Activated CD4-positive, alpha-beta T cell treated with anti-CD3 and anti-CD28 coated beads, Interleukin-2, amount 50 U/mL, for 16 hours (primary cell): ENCODE measurements around the gene SYT11.
"Not testable (repeated sequence)": the region's sequence is repeated elsewhere in the genome, so short reads cannot be mapped to it uniquely, and the experiment has no call there.

Source experiments
- DNase-seq: peaks from one replicate; pipeline ENCODE4 v3.0.0-alpha.2; 2020

The SYT11 gene

GRCh38 chr1:155860970-155861510 is 1.7 kb downstream of the SYT11 start:
- no peak for DNase-seq

- no peak for DNase-seq
Observed at GRCh38 chr1:155861896-155862295, 2.5 kb downstream of the SYT11 start.

DNA sequence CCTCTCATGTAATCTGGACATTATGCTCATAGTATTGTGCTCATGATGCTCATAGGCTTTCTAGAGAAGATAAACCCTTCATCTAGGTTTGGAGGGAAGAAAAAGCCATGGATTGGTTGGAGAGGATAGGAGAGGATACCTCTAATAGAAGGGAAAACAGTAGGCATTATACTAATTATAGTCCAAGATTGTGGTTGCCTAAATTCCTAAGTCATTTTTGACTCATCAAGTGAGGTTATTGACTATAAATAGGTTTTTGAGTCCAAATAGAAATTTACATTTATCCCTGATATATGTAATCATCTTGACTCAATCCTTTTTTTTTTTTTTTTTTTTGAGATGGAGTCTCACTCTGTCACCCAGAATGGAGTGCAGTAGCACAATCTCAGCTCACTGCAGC is 5.0 kb downstream of the SYT11 start:
- DNase-seq: no peak

DNA sequence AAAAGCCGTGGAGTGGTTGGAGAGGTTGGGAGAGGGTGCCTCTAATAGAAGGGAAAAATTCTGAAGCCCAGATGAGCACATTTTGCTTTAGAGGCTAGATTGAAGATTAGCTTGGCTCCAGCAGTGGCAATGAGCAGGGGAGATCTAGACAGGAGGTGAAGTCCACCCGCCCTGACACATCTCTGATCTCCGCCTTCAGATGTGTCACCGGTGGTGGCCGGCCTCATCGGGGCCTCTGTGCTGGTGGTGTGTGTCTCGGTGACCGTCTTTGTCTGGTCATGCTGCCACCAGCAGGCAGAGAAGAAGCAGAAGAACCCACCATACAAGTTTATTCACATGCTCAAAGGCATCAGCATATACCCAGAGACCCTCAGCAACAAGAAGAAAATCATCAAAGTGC is 8.4 kb downstream of the SYT11 start:
- DNase-seq: no peak

DNA sequence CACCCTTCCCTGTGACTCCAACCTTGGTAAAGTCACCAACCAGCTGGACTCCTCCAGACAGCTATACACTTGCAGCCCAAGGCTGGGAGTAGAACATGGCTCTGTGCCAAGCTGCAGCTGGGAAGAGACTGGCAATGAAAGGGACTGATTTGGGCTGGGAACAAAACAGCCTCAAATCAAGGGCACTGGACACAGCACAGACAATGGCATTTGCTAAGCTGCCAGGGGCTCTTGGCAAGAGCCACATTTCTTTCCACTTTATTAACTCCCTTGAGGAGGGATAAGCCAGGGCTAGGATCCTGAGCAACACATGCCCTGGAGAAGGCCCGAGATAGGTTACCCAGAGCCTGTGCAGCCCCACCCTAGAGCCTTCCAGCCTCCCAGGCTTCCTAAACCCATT is 12.0 kb downstream of the SYT11 start:
- DNase-seq: no peak

DNA sequence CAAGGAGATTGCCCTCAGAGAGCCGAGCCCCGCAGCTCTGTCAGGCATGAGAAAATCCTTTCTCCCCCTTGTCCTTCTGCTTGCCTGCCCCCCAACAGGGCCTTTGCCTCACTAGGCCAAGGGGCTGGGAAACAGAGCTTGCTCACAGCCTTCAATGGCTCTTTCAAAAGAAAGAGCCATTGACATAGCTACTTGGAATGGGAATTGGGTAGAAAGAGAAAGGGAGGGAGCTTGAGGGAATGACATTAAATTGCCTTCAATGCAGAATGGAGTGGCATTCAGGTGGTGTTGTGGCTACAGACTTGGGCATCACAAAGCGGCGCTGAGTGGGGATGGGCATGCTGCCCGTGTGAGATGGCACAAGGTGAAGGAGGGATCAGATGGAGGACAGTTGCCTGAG is 13.2 kb downstream of the SYT11 start:
- DNase-seq: no peak

- no peak for DNase-seq
Observed at GRCh38 chr1:155873860-155874259, 14.5 kb downstream of the SYT11 start.

- no peak for DNase-seq
Observed at GRCh38 chr1:155877945-155878344, 18.6 kb downstream of the SYT11 start.

- DNase-seq: no peak
Observed at GRCh38 chr1:155880251-155880650, 20.9 kb downstream of the SYT11 start.

DNA sequence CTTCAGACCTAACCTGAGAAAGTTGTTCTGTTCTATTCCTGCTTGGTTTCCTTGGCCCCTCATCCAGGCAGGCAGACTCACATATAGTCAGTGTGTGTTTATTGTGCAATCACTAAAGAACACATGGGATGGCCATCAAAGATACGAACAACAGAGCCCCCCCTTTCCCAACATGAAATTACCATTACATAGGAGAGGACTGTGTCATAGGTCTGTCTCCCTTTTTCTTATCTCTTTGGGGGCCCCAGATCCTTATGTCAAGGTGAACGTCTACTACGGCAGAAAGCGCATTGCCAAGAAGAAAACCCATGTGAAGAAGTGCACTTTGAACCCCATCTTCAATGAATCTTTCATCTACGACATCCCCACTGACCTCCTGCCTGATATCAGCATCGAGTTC is 21.6 kb downstream of the SYT11 start:
- no peak for DNase-seq

GRCh38 chr1:155882235-155882634 is 22.9 kb downstream of the SYT11 start:
- DNase-seq: no peak

GRCh38 chr1:155882766-155883165 is 23.4 kb downstream of the SYT11 start:
- no peak for DNase-seq

GRCh38 chr1:155884031-155884960 is 24.9 kb downstream of the SYT11 start:
- no peak for DNase-seq

DNA sequence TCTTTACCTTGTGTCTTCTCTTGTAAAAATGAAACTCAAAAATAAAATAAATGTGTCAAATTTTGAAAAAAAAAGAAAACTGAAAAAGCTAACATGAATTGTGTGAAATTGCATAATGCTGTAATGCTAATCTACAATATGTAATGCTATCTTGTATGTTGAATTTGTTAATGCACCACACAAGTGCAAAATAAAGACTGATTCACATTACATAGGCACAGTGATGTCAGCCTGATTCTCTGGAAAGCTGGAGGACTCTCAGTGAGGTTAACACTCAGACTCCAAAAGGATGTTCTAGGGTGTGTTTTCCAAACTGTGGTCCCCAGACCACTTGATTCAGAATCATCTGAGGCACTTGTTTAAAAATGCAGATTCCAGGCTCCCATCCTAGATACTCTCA is 25.6 kb downstream of the SYT11 start:
- DNase-seq: no peak

DNA sequence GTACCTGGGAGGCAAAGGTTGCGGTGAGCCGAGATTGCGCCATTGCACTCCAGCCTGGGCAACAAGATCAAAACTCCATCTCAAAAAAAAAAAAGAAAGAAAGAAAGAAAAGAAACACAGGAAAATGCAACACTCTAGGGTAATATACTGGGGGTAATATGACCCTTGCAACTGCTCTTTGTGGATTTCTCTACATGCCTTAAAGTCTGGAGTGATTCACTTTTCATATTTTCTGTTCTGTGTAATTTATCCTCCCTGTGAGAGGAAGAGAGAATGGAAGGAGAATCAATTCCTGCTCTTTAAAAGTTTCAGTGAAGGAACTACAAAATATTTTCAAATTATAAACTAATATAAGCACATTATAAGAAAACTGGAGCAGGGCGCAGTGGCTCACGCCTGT is 29.1 kb downstream of the SYT11 start:
- DNase-seq: no peak

DNA sequence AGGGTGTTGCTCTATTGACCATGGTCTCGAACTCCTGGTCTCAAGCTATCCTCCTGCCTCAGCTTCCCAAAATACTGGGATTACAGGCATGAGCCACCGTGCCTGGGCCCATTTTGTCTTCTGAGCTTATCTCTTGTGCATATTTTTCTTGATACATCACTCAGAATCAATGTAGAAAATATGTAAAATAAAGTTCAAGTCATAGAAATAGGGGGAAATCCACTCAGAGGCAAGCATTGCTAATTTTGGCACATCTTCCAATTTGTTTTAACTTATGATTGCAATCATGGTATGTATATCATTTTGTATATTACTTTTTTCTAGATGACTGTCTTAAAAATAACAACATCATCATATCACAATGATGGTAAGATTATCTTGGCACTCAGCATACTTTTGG is 30.2 kb downstream of the SYT11 start:
- DNase-seq: no peak

GRCh38 chr1:155890251-155890650 is 30.9 kb downstream of the SYT11 start:
- no peak for DNase-seq

GRCh38 chr1:155892796-155893195 is 33.4 kb downstream of the SYT11 start:
- DNase-seq: no peak

DNA sequence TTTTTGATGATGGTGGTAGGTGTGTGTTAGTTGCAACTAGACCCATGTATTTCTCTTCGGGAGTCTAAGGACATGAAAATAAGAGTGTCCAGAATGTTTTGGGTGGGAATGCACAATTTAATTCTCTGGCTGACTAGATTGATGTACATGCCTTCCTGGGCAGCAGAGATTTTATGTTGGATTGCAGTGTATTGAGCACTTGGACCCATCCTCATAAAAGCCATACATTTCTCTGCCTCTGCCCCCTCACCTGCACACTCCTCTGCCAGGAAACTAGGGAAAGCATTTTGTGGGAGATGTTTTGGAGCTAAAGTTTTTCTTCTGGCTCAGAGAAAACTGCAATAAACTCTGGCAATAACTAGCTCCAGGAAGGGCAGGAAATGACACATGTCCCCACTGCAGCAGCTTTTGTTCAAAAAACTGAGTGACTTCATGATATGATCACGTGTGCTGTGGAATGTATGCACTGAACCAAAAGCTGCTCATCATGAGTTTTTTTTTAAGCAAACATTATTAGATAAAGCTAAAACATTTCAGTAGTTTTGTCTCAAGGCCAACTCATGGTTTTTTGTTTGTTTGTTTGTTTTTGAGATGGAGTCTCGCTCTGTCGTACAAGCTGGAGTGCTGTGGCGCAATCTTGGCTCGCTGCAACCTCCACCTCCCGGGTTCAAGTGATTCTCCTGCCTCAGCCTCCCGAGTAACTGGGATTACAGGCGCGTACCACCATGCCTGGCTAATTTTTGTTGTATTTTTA is 34.2 kb downstream of the SYT11 start:
- peak; percentile 46 for DNase-seq

DNA sequence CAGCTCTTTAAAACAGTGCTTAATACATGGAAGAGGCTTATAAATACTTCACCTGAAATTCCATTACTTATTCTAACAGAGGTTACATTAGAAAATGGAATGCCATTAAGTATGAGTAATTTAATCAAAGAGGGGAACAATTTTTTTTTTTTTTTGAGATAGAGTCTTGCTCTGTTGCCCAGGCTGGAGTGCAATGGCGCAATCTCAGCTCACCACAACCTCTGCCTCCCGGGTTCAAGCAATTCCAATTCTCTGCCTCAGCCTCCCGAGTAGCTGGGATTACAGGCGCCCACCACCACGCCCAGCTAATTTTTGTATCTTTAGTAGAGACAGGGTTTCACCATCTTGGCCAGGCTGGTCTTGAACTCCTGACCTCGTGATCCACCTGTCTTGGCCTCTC is 36.2 kb downstream of the SYT11 start:
- DNase-seq: not testable (repeated sequence)

DNA sequence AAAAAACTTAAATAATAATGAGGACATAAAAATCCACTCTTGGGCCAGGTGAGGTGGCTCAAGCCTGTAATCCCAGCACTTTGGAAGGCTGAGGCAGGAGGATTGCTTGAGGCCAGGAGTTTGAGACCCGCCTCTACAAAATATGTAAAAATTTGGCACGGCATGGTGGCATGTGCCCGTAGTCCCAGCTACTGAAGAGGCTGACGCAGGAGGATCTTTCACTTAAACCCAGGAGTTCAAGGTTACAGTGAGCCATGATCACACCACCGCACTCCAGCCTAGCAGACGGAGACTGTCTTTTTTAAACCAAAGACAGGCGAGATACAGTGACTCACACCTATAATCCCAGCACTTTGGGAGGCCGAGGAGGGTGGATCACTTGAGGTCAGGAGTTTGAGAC is 37.1 kb downstream of the SYT11 start:
- DNase-seq: not testable (repeated sequence)

DNA sequence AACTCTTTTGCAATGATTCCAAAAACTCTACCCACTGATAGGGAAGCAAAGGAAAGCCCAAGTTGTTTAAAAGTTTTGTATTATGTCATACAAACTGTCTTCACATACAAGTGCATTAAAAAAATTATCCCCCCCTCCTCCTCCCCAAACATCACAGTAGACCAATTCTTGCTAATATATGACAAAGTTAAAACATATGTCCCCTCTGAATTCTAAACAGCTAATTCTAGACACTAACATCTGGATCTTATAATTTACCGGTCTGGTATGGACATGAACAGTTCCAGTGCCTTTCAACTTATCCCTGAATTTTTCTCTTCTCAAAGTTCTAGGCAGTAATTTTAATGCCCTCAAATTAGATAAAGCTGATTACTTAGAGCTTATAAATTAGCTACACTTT is 38.4 kb downstream of the SYT11 start:
- DNase-seq: no peak

- DNase-seq: no peak
Observed at GRCh38 chr1:155898888-155899287, 39.5 kb downstream of the SYT11 start.

DNA sequence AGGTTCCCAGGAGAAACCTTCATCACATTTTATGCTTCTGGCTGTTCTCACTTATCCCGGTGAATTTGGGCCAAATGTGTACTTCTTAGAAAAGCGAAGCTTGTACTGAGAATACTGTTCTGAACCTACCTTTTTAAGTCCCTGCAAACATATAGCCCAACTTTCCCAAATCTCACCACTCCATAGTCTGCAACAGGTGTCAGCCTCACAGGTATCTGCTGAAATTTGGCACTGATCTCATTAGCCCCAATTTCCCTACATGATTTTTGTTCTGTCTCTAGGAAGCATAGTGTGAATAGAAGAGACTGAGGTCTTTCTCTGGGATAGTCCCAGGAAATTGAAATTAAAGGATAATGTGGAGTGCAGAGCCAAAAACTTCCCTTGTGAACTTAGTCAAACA is 40.3 kb downstream of the SYT11 start:
- DNase-seq: no peak
